GM18858 (cell line): Measurements from ENCODE around the gene PMEL.
"Not testable (repeated sequence)": the region's sequence is repeated elsewhere in the genome, so short reads cannot be mapped to it uniquely, and the experiment has no call there.

ENCODE experiments used
- ATAC-seq: cut with Tn5 transposase; IDR thresholded peaks from one replicate; pipeline ENCODE4 v1.9.1; 2021; ENCODE audit not compliant: unreplicated experiment

PMEL gene

GRCh38 chr12:55965941-55966407, at the start of gene PMEL:
PMEL (minus strand) TSS chr12:55966042; CDS start chr12:55966011, 31 bp downstream.
- ATAC-seq: no peak

- ATAC-seq: no peak
Observed at GRCh38 chr12:56014205-56014604, 48.4 kb upstream of the PMEL start.

GRCh38 chr12:56013482-56013881, 47.6 kb upstream of the PMEL start:
- no peak for ATAC-seq

GRCh38 chr12:56011509-56012090, 45.8 kb upstream of the PMEL start:
- no peak for ATAC-seq

- no peak for ATAC-seq
Observed at GRCh38 chr12:56010111-56010570, 44.3 kb upstream of the PMEL start.

- no peak for ATAC-seq
Observed at GRCh38 chr12:56007564-56008559, 42.0 kb upstream of the PMEL start.

GRCh38 chr12:56004211-56004610, 38.4 kb upstream of the PMEL start:
- no peak for ATAC-seq

- not testable (repeated sequence) for ATAC-seq
Observed at GRCh38 chr12:56003376-56003775, 37.5 kb upstream of the PMEL start.

- no peak for ATAC-seq
Observed at GRCh38 chr12:56001487-56002100, 35.8 kb upstream of the PMEL start.

GRCh38 chr12:55999999-56000540, 34.2 kb upstream of the PMEL start:
- ATAC-seq: not testable (repeated sequence)

GRCh38 chr12:55999522-55999921, 33.7 kb upstream of the PMEL start:
- ATAC-seq: not testable (repeated sequence)

- no peak for ATAC-seq
Observed at GRCh38 chr12:55997535-55997859, 31.7 kb upstream of the PMEL start.

- peak; percentile 94 for ATAC-seq
Observed at GRCh38 chr12:55996715-55997534, 31.1 kb upstream of the PMEL start, which contains the start of gene SUOX. SUOX (plus strand) TSS chr12:55997276; CDS start chr12:56002222, 4,946 bp downstream.

- ATAC-seq: no peak
Observed at GRCh38 chr12:55996201-55996714, 30.4 kb upstream of the PMEL start.

GRCh38 chr12:55995366-55995765, 29.5 kb upstream of the PMEL start:
- ATAC-seq: no peak

- no peak for ATAC-seq
Observed at GRCh38 chr12:55993230-55993853, 27.5 kb upstream of the PMEL start.

GRCh38 chr12:55991110-55991509, 25.3 kb upstream of the PMEL start:
- ATAC-seq: no peak

- ATAC-seq: not testable (repeated sequence)
Observed at GRCh38 chr12:55985976-55986375, 20.1 kb upstream of the PMEL start.

GRCh38 chr12:55985341-55985740, 19.5 kb upstream of the PMEL start:
- ATAC-seq: no peak

- no peak for ATAC-seq
Observed at GRCh38 chr12:55984861-55985260, 19.0 kb upstream of the PMEL start.
